HG03469 (cell line): ENCODE measurements around the gene CCT3.

Experiments used
- ATAC-seq: cut with Tn5 transposase; IDR thresholded peaks from one replicate; pipeline ENCODE4 v1.9.1; 2021; ENCODE audit warnings: mild to moderate bottlenecking, moderate library complexity, moderate number of reproducible peaks; ENCODE audit not compliant: unreplicated experiment

Gene CCT3

DNA sequence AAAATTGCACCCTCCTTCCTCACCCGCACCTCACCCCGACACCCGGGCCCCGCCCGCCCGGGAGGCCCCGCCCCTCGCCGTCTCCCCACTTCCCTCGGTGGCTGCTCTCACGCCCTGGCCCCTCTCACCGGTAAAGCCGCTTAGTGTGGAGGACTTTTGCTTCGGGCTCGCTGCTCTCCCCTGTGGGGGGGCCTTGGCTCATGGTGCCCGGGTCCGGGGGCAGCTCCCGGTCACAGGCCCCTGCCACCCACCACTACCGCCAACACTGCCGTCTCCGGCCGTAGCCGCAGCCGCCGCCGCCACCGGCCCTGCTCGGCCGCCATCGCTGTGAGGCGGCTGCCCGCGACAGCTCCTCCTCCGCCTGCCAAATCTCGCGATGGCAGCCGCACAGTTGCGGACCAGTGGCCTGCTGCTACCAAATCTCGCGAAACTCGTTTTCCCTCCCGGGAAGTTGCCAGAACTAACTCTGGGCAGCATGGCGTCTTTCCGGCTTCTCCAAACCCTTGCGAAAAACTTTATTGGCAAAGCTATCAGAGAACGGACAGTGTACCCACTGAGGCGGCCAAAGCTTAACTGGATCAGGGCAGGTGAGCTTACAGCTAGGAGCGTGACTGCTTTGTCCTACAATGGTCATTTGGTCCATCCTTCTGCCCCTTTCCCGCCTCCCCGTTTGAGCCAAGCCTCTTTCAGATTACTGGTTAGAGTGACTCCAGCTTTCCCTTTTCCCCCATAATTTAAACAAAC is 55.4 kb downstream of the CCT3 start, which contains the start of gene SMG5:
TSS of gene SMG5 (minus strand) at position 347 of the 744 bp plus-strand sequence. CDS start at position 202, 145 bp downstream.
- peak; percentile 59 for ATAC-seq

- ATAC-seq, result no peak
These were observed 56.2 kb downstream of the CCT3 start for GRCh38 chr1:156281693-156282478.

GRCh38 chr1:156281281-156281680 is 56.8 kb downstream of the CCT3 start:
- no peak for ATAC-seq

DNA sequence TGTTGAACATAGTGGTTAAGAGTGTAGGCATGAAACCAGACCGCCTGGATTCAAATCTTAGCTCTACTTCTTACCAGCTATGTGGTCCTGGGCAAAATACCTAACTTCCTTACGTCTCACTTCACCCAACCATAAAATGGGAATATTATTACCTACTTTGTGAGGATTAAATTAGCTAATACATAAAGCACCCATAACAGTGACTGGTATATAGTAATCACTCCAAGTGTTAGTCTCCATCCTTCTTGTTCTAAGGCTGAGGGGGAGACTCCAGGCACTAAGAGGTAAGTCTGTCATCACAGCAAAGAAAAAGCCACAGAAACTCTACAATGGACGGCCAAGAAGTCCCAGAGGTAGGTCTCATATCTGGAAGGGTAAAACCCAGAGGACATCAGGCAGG is 58.3 kb downstream of the CCT3 start:
- ATAC-seq, result no peak

GRCh38 chr1:156276966-156277381 is 61.1 kb downstream of the CCT3 start:
- no peak for ATAC-seq

DNA sequence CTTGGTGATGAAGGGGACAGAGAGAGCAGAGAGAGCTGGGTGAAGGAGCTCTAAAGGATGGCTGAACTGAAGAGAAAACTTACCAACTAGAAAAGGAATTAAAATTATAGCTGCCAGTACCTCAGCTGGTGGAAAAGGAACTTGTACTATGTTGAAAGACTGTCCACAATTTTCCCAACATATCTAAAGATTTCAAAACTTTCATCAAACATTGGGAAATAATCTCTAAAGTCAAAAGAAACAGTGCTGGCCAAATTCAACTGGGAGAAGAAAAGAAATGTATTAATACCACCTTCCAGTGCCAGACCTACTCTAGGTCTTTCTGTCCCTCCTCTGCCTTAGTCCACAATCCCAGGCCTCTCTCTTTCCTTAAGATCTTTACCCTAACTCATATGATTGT is 61.6 kb downstream of the CCT3 start:
- ATAC-seq, result no peak

DNA sequence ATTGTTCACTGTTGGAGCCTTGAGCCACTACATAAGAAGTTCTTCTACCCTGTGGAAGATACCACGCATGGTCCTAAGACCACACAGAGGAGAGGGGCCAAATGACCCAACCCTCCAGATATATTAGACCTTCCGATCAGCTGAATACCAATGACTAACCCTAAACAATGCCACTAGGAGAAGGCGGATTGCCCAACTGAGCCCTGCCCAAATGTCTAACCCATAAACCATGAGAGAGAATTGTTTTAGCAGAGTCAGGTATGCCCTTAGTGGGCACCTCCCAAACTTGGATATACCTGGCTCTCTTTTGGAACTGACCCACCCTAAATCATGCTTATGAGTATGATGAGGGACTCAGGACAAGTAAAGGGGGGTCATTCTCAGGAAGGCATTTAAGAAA is 67.8 kb downstream of the CCT3 start:
- ATAC-seq, result no peak

- ATAC-seq, result no peak
These were observed 69.8 kb downstream of the CCT3 start for GRCh38 chr1:156268336-156268735.

DNA sequence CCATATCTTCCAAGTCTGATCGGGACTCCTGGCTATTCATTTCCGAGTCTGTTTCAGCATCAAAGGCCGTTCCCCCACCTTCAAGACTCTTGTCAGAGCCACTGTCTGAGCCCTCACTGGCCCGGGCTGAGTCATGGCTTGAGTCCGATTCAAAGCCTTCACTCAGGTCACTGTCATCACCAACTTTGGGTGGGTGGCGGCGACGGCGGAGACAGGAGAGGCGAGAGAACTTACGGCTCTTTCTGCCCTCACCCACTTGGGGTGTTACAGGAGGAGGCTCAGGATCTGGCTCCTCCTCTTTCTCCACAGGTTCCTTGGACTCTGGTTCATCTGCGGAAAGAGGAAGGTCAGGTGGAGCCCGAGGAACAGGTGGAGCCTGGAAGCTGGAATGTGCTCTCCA is 72.0 kb downstream of the CCT3 start:
- no peak for ATAC-seq

- no peak for ATAC-seq
These were observed 74.8 kb downstream of the CCT3 start for GRCh38 chr1:156263288-156263655.

GRCh38 chr1:156262461-156263287 is 75.4 kb downstream of the CCT3 start:
- no peak for ATAC-seq

GRCh38 chr1:156260896-156261295 is 77.2 kb downstream of the CCT3 start:
- no peak for ATAC-seq

- ATAC-seq, result no peak
These were observed 78.3 kb downstream of the CCT3 start for GRCh38 chr1:156259805-156260204.
